A549 (cell line): Measurements from ENCODE around the gene PLLP.
"Not testable (repeated sequence)": the region's sequence is repeated elsewhere in the genome, so short reads cannot be mapped to it uniquely, and the experiment has no call there.

Experiments used
- BHLHE40 ChIP-seq: IDR thresholded peaks from 2 replicates; pipeline ENCODE4 v1.6.1; 2012; ENCODE audit warnings: low read depth, low read length, inconsistent platforms
- EP300 ChIP-seq, 2 experiments: fragments of >200 bp; sonication (Bioruptor Twin); formaldehyde crosslinking; IDR thresholded peaks; 2 replicates in 1 of 2; 3 replicates in 1 of 2; pipeline ENCODE4 v1.6.1; 2016 to 2017
- JUN ChIP-seq, 2 experiments: fragments of >200 bp; sonication (Bioruptor Twin); formaldehyde crosslinking; IDR thresholded peaks; 2 replicates in 1 of 2; 3 replicates in 1 of 2; pipeline ENCODE4 v1.6.1; 2016 to 2017
- MYC ChIP-seq: IDR thresholded peaks from 2 replicates; pipeline ENCODE4 v1.6.1; 2012; ENCODE audit warnings: mild to moderate bottlenecking, inconsistent platforms, low read length, improper control_type of control experiment, borderline replicate concordance
- POLR2A ChIP-seq: IDR thresholded peaks from 2 replicates; pipeline ENCODE4 v1.6.1; 2012; ENCODE audit warnings: mild to moderate bottlenecking, low read length
- RAD21 ChIP-seq, 2 experiments: fragments of >200 bp in 1 of 2; sonication (Bioruptor Twin) in 1 of 2; formaldehyde crosslinking in 1 of 2; IDR thresholded peaks in 1 of 2; conservative IDR thresholded peaks in 1 of 2; 2 replicates in 1 of 2; 3 replicates in 1 of 2; pipeline ENCODE4 v1.6.1; 2012 to 2018; ENCODE audit warnings: inconsistent platforms in 1 of 2
- RNF2 ChIP-seq: fragments of 200-600 bp; sonication (generic); IDR thresholded peaks from 2 replicates; pipeline ENCODE4 v1.6.1; 2016; ENCODE audit warnings: low read depth, mild to moderate bottlenecking, antibody characterized with exemption, moderate library complexity, borderline replicate concordance
- SMC3 ChIP-seq: fragments of >200 bp; sonication (Bioruptor Twin); formaldehyde crosslinking; IDR thresholded peaks from 3 replicates; pipeline ENCODE4 v1.6.1; 2018; ENCODE audit warnings: inconsistent platforms
- TF ChIP-seq, protein P1 (sequence below): fragments of >200 bp; sonication (Bioruptor Twin); formaldehyde crosslinking; IDR thresholded peaks from 3 replicates; pipeline ENCODE4 v1.5.1; 2016
- TF ChIP-seq, protein P2 (sequence below): fragments of 450-650 bp; IDR thresholded peaks from 2 replicates; pipeline ENCODE4 v1.6.1; 2014; ENCODE audit warnings: antibody characterized with exemption
- TF ChIP-seq, protein P3 (sequence below): fragments of >200 bp; sonication (Bioruptor Twin); formaldehyde crosslinking; IDR thresholded peaks from 2 replicates; pipeline ENCODE4 v1.6.1; 2016

DNA sequence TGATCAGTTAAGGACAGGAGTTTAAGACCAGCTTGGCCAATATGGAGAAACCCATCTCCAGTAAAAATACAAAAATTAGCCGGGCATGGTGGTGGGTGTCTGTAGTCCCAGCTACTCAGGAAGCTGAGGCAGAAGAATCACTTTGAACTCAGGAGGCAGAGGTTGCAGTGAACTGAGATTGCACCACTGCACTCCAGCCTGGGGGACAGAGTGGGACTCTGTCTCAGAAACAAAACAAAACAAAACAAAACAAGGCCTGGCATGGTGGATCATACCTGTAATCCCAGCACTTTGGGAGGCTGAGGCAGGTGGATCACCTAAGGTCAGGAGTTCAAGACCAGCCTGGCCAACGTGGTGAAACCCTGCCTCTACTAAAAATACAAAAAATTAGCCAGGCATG, 17.1 kb downstream of the PLLP start:
- not testable (repeated sequence) for TF ChIP-seq MYC; RAD21 (conservative IDR thresholded peaks at IDR 0.05 in 1 of 2, IDR thresholded peaks at IDR 0.05 in 1 of 2); RNF2; JUN (IDR thresholded peaks at IDR 0.05); SMC3; BHLHE40; POLR2A; EP300 (IDR thresholded peaks at IDR 0.05)
- TF ChIP-seq, protein P1, sequence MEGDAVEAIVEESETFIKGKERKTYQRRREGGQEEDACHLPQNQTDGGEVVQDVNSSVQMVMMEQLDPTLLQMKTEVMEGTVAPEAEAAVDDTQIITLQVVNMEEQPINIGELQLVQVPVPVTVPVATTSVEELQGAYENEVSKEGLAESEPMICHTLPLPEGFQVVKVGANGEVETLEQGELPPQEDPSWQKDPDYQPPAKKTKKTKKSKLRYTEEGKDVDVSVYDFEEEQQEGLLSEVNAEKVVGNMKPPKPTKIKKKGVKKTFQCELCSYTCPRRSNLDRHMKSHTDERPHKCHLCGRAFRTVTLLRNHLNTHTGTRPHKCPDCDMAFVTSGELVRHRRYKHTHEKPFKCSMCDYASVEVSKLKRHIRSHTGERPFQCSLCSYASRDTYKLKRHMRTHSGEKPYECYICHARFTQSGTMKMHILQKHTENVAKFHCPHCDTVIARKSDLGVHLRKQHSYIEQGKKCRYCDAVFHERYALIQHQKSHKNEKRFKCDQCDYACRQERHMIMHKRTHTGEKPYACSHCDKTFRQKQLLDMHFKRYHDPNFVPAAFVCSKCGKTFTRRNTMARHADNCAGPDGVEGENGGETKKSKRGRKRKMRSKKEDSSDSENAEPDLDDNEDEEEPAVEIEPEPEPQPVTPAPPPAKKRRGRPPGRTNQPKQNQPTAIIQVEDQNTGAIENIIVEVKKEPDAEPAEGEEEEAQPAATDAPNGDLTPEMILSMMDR: not testable (repeated sequence)
- TF ChIP-seq, protein P2, sequence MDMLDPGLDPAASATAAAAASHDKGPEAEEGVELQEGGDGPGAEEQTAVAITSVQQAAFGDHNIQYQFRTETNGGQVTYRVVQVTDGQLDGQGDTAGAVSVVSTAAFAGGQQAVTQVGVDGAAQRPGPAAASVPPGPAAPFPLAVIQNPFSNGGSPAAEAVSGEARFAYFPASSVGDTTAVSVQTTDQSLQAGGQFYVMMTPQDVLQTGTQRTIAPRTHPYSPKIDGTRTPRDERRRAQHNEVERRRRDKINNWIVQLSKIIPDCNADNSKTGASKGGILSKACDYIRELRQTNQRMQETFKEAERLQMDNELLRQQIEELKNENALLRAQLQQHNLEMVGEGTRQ: not testable (repeated sequence)
- TF ChIP-seq, protein P3, sequence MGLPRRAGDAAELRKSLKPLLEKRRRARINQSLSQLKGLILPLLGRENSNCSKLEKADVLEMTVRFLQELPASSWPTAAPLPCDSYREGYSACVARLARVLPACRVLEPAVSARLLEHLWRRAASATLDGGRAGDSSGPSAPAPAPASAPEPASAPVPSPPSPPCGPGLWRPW: not testable (repeated sequence)
